ENCODE measurements around the gene GGA2.

GGA2 gene

GRCh38 chr16:23504453-23505179, 5.7 kb downstream of the GGA2 start:
- DNase-seq (ENCODE audit: low read depth) = peak; percentile 86
- no peak overlapping the region for H3K4me3 ChIP-seq (ENCODE audit: control insufficient read depth, low read depth, low read length)
- peak; percentile 16 for TF ChIP-seq CTCF (IDR thresholded peaks at IDR 0.05; ENCODE audit: control insufficient read depth, insufficient read depth, low read depth, low read length, missing control alignments)

- H3K4me3 ChIP-seq (ENCODE audit: control insufficient read depth, low read depth, low read length) = no peak overlapping the region
- DNase-seq (ENCODE audit: low read depth) = peak; percentile 53
- no peak for TF ChIP-seq CTCF (IDR thresholded peaks at IDR 0.05; ENCODE audit: control insufficient read depth, insufficient read depth, low read depth, low read length, missing control alignments)
Measured at GRCh38 chr16:23504076-23504452, 6.2 kb downstream of the GGA2 start.

GRCh38 chr16:23502466-23502865, 7.8 kb downstream of the GGA2 start:
- DNase-seq (ENCODE audit: low read depth) = no peak

GRCh38 chr16:23501291-23501690, 9.0 kb downstream of the GGA2 start:
- H3K4me3 ChIP-seq (ENCODE audit: control insufficient read depth, low read depth, low read length) = no peak overlapping the region
- no peak for TF ChIP-seq CTCF (IDR thresholded peaks at IDR 0.05; ENCODE audit: control insufficient read depth, insufficient read depth, low read depth, low read length, missing control alignments)
- no peak for DNase-seq (ENCODE audit: low read depth)

More at GRCh38 chr16:23502466-23502865, 7.8 kb downstream of the GGA2 start:
- no peak overlapping the region for H3K4me3 ChIP-seq (ENCODE audit: control insufficient read depth, low read depth, low read length)
- TF ChIP-seq CTCF (IDR thresholded peaks at IDR 0.05; ENCODE audit: control insufficient read depth, insufficient read depth, low read depth, low read length, missing control alignments) = no peak

- no peak for DNase-seq (ENCODE audit: low read depth)
- no peak overlapping the region for H3K4me3 ChIP-seq (ENCODE audit: control insufficient read depth, low read depth, low read length)
- TF ChIP-seq CTCF (IDR thresholded peaks at IDR 0.05; ENCODE audit: control insufficient read depth, insufficient read depth, low read depth, low read length, missing control alignments) = no peak
Measured at GRCh38 chr16:23500862-23501225, 9.4 kb downstream of the GGA2 start.

- TF ChIP-seq CTCF (IDR thresholded peaks at IDR 0.05; ENCODE audit: control insufficient read depth, insufficient read depth, low read depth, low read length, missing control alignments) = no peak
- DNase-seq (ENCODE audit: low read depth) = no peak
- no peak overlapping the region for H3K4me3 ChIP-seq (ENCODE audit: control insufficient read depth, low read depth, low read length)
Measured at GRCh38 chr16:23500212-23500861, 10.0 kb downstream of the GGA2 start.
